ENCODE results near the gene C14orf180. TPM values are rescaled to one million over a fixed set of nuclear protein-coding genes. Genes with fewer than 3 reads are reported as not detected.
"Not testable (repeated sequence)": the region's sequence is repeated elsewhere in the genome, so short reads cannot be mapped to it uniquely, and the experiment has no call there.

The C14orf180 gene
- total RNA-seq, 2 donors from 2014 or later, result not detected

- no peak overlapping the region for H3K4me3 Mint-ChIP-seq
- H3K27me3 Mint-ChIP-seq, result peaks cover 10% of the 10 kb centered on the region
- no peak for DNase-seq
- peaks cover 2% of the 10 kb centered on the region for H3K4me1 Mint-ChIP-seq
- no peaks in the 10 kb centered on the region for H3K9me3 ChIP-seq (ENCODE audit: control insufficient read depth, low read length, poor library complexity, severe bottlenecking)
- no peaks in the 10 kb centered on the region for H3K36me3 Mint-ChIP-seq (ENCODE audit: low read depth)
- ATAC-seq, result no peak
- H3K27ac Mint-ChIP-seq, result no peak overlapping the region
These were observed 53.9 kb downstream of the C14orf180 start for GRCh38 chr14:104633276-104634137.

- H3K4me1 Mint-ChIP-seq, result peaks cover 2% of the 10 kb centered on the region
- ATAC-seq (no peak), DNase-seq (no peak)
- no peaks in the 10 kb centered on the region for H3K36me3 Mint-ChIP-seq (ENCODE audit: low read depth)
- H3K4me3 Mint-ChIP-seq, result no peak overlapping the region
- H3K27ac Mint-ChIP-seq, result no peak overlapping the region
- no peaks in the 10 kb centered on the region for H3K9me3 ChIP-seq (ENCODE audit: control insufficient read depth, low read length, poor library complexity, severe bottlenecking)
- peaks cover 17% of the 10 kb centered on the region for H3K27me3 Mint-ChIP-seq
These were observed 54.7 kb downstream of the C14orf180 start for GRCh38 chr14:104634138-104634760.

GRCh38 chr14:104634886-104635570, 55.5 kb downstream of the C14orf180 start:
- H3K9me3 ChIP-seq (ENCODE audit: control insufficient read depth, low read length, poor library complexity, severe bottlenecking), result no peaks in the 10 kb centered on the region
- ATAC-seq (no peak), DNase-seq (no peak)
- peaks cover 23% of the 10 kb centered on the region for H3K27me3 Mint-ChIP-seq
- no peak overlapping the region for H3K4me3 Mint-ChIP-seq
- H3K4me1 Mint-ChIP-seq, result peaks cover 2% of the 10 kb centered on the region
- no peak overlapping the region for H3K27ac Mint-ChIP-seq
- H3K36me3 Mint-ChIP-seq (ENCODE audit: low read depth), result no peaks in the 10 kb centered on the region

- peaks cover 2% of the 10 kb centered on the region for H3K4me1 Mint-ChIP-seq
- no peak overlapping the region for H3K4me3 Mint-ChIP-seq
- H3K9me3 ChIP-seq (ENCODE audit: control insufficient read depth, low read length, poor library complexity, severe bottlenecking), result no peaks in the 10 kb centered on the region
- peaks cover 23% of the 10 kb centered on the region for H3K27me3 Mint-ChIP-seq
- DNase-seq (no peak), ATAC-seq (no peak)
- no peaks in the 10 kb centered on the region for H3K36me3 Mint-ChIP-seq (ENCODE audit: low read depth)
- H3K27ac Mint-ChIP-seq, result no peak overlapping the region
These were observed 56.2 kb downstream of the C14orf180 start for GRCh38 chr14:104635717-104636116.

- ATAC-seq, result no peak
- H3K9me3 ChIP-seq (ENCODE audit: control insufficient read depth, low read length, poor library complexity, severe bottlenecking), result no peaks in the 10 kb centered on the region
- H3K36me3 Mint-ChIP-seq (ENCODE audit: low read depth), result no peaks in the 10 kb centered on the region
- H3K27ac Mint-ChIP-seq, result no peak overlapping the region
- DNase-seq, result no peak
- H3K4me1 Mint-ChIP-seq, result peaks cover 2% of the 10 kb centered on the region
- no peak overlapping the region for H3K4me3 Mint-ChIP-seq
- H3K27me3 Mint-ChIP-seq, result peaks cover 23% of the 10 kb centered on the region
These were observed 56.6 kb downstream of the C14orf180 start for GRCh38 chr14:104636131-104636530.

- H3K36me3 Mint-ChIP-seq (ENCODE audit: low read depth); H3K4me1 Mint-ChIP-seq; ATAC-seq; H3K27ac Mint-ChIP-seq; H3K4me3 Mint-ChIP-seq; DNase-seq; H3K9me3 ChIP-seq (ENCODE audit: control insufficient read depth, low read length, poor library complexity, severe bottlenecking): not testable (repeated sequence)
- H3K27me3 Mint-ChIP-seq, result peaks cover 23% of the 10 kb centered on the region
These were observed 57.4 kb downstream of the C14orf180 start for GRCh38 chr14:104636846-104637545.

GRCh38 chr14:104637546-104638003, 58.0 kb downstream of the C14orf180 start:
- ATAC-seq, result no peak
- H3K36me3 Mint-ChIP-seq (ENCODE audit: low read depth), result no peaks in the 10 kb centered on the region
- no peak overlapping the region for H3K4me3 Mint-ChIP-seq

GRCh38 chr14:104638190-104638589, 58.6 kb downstream of the C14orf180 start:
- H3K36me3 Mint-ChIP-seq (ENCODE audit: low read depth), result no peaks in the 10 kb centered on the region
- no peak for DNase-seq
- no peak for ATAC-seq
- H3K4me3 Mint-ChIP-seq, result no peak overlapping the region
- H3K4me1 Mint-ChIP-seq, result peaks cover 7% of the 10 kb centered on the region
- H3K27ac Mint-ChIP-seq, result no peak overlapping the region
- no peaks in the 10 kb centered on the region for H3K9me3 ChIP-seq (ENCODE audit: control insufficient read depth, low read length, poor library complexity, severe bottlenecking)
- peaks cover 23% of the 10 kb centered on the region for H3K27me3 Mint-ChIP-seq

More at GRCh38 chr14:104637546-104638003, 58.0 kb downstream of the C14orf180 start:
- no peak overlapping the region for H3K27ac Mint-ChIP-seq
- H3K27me3 Mint-ChIP-seq, result peaks cover 23% of the 10 kb centered on the region
- H3K4me1 Mint-ChIP-seq, result peaks cover 5% of the 10 kb centered on the region
- no peak for DNase-seq
- no peaks in the 10 kb centered on the region for H3K9me3 ChIP-seq (ENCODE audit: control insufficient read depth, low read length, poor library complexity, severe bottlenecking)

GRCh38 chr14:104638927-104639450, 59.4 kb downstream of the C14orf180 start:
- no peaks in the 10 kb centered on the region for H3K9me3 ChIP-seq (ENCODE audit: control insufficient read depth, low read length, poor library complexity, severe bottlenecking)
- ATAC-seq (no peak), DNase-seq (no peak)
- Mint-ChIP-seq H3K27me3 (peaks cover 23% of the 10 kb centered on the region), H3K4me3 (no peak overlapping the region), H3K27ac (no peak overlapping the region), H3K36me3 (ENCODE audit: low read depth) (no peaks in the 10 kb centered on the region), H3K4me1 (peaks cover 7% of the 10 kb centered on the region)

- Mint-ChIP-seq H3K36me3 (ENCODE audit: low read depth) (no peaks in the 10 kb centered on the region), H3K4me3 (no peak overlapping the region), H3K4me1 (peaks cover 7% of the 10 kb centered on the region), H3K27me3 (peaks cover 23% of the 10 kb centered on the region), H3K27ac (no peak overlapping the region)
- no peak for DNase-seq
- ATAC-seq, result no peak
- H3K9me3 ChIP-seq (ENCODE audit: control insufficient read depth, low read length, poor library complexity, severe bottlenecking), result no peaks in the 10 kb centered on the region
These were observed 59.9 kb downstream of the C14orf180 start for GRCh38 chr14:104639471-104639870.

Data from T-helper 17 cell (primary cell).